ENCODE results near the gene OR2AG2. TPM values are rescaled to one million over a fixed set of nuclear protein-coding genes. Genes with fewer than 3 reads are reported as not detected.

Gene OR2AG2
- total RNA-seq, 1 donor from 2014 or later = 0.09 TPM

GRCh38 chr11:6757373-6757967 lies 14.3 kb downstream of the OR2AG2 start:
- DNase-seq (no peak), ATAC-seq (peak; percentile 65 to 75)
- intact Hi-C loops (cut with DNase I) = no loop called here

GRCh38 chr11:6755953-6756347 lies 15.8 kb downstream of the OR2AG2 start:
- Histone ChIP-seq H3K27ac (no peak overlapping the region), H3K4me3 (no peak overlapping the region), H3K4me1 (no peaks in the 10 kb centered on the region), H3K9me3 (no peaks in the 10 kb centered on the region), H3K27me3 (ENCODE audit: low read depth) (no peaks in the 10 kb centered on the region), H3K36me3 (no peaks in the 10 kb centered on the region)
- ATAC-seq (no peak), DNase-seq (no peak)
- intact Hi-C loops (cut with DNase I) = no loop called here
- no peak for TF ChIP-seq CTCF (IDR thresholded peaks at IDR 0.05)

More at GRCh38 chr11:6757373-6757967, 14.3 kb downstream of the OR2AG2 start:
- peak; percentile 68 for TF ChIP-seq CTCF (IDR thresholded peaks at IDR 0.05)
- no peak overlapping the region for H3K4me3 ChIP-seq
- no peak overlapping the region for H3K27ac ChIP-seq
- H3K4me1 ChIP-seq = no peaks in the 10 kb centered on the region
- no peaks in the 10 kb centered on the region for H3K9me3 ChIP-seq
- H3K36me3 ChIP-seq = no peaks in the 10 kb centered on the region
- no peaks in the 10 kb centered on the region for H3K27me3 ChIP-seq (ENCODE audit: low read depth)

GRCh38 chr11:6755303-6755952 lies 16.3 kb downstream of the OR2AG2 start:
- ATAC-seq = peak; percentile 54 to 60
- Histone ChIP-seq H3K27me3 (ENCODE audit: low read depth) (no peaks in the 10 kb centered on the region), H3K4me3 (no peak overlapping the region), H3K36me3 (no peaks in the 10 kb centered on the region), H3K4me1 (no peaks in the 10 kb centered on the region), H3K9me3 (no peaks in the 10 kb centered on the region), H3K27ac (no peak overlapping the region)
- intact Hi-C loops (cut with DNase I) = no loop called here
- TF ChIP-seq CTCF (IDR thresholded peaks at IDR 0.05) = peak; percentile 87
- no peak for DNase-seq

- Histone ChIP-seq H3K27ac (peak overlapping the region; percentile 79), H3K36me3 (no peaks in the 10 kb centered on the region), H3K4me3 (no peak overlapping the region), H3K9me3 (no peaks in the 10 kb centered on the region), H3K4me1 (peaks cover 20% of the 10 kb centered on the region), H3K27me3 (ENCODE audit: low read depth) (no peaks in the 10 kb centered on the region)
- DNase-seq (no peak), ATAC-seq (no peak)
- intact Hi-C loops (cut with DNase I) = no loop called here
- no peak for TF ChIP-seq CTCF (IDR thresholded peaks at IDR 0.05)
These were observed 24.6 kb downstream of the OR2AG2 start for GRCh38 chr11:6747097-6747668.

GRCh38 chr11:6746626-6747025 lies 25.1 kb downstream of the OR2AG2 start:
- Histone ChIP-seq H3K4me1 (peaks cover 20% of the 10 kb centered on the region), H3K36me3 (no peaks in the 10 kb centered on the region), H3K27me3 (ENCODE audit: low read depth) (no peaks in the 10 kb centered on the region), H3K4me3 (peak overlapping the region; percentile 46), H3K9me3 (no peaks in the 10 kb centered on the region), H3K27ac (peak overlapping the region; percentile 79)
- DNase-seq (no peak), ATAC-seq (peak; percentile 9 to 29)
- intact Hi-C loops (cut with DNase I) = no loop called here
- no peak for TF ChIP-seq CTCF (IDR thresholded peaks at IDR 0.05)

All from lower lobe of right lung (tissue), 2 donors.